Measurements from ENCODE around the gene ADGRL1. TPM values are rescaled to one million over a fixed set of nuclear protein-coding genes. Genes with fewer than 3 reads are reported as not detected.

Gene ADGRL1
- polyA plus RNA-seq, 1 of the 3 experiments (the other 2 are of a cell fraction) = 13.4 TPM

GRCh38 chr19:14113762-14114414 lies 92.1 kb downstream of the ADGRL1 start:
- Histone ChIP-seq H3K27ac (ENCODE audit: low read depth in 2 of 2, low read length in 1 of 2) (no peak overlapping the region), H3K4me3 (ENCODE audit: low read depth in 2 of 2, low read length in 1 of 2) (no peak overlapping the region), H3K9me2 (no peaks in the 10 kb centered on the region), H3K9me3 (no peaks in the 10 kb centered on the region), H3K27me3 (ENCODE audit: insufficient read depth) (no peaks in the 10 kb centered on the region), H3F3A (replicated peaks; ENCODE audit: insufficient read depth) (peaks cover 5% of the 10 kb centered on the region), H3K36me3 (replicated peaks in 1 of 2; ENCODE audit: control insufficient read depth in 1 of 2, insufficient read depth in 2 of 2, low read length in 1 of 2) (no peaks in the 10 kb centered on the region), H2AFZ (ENCODE audit: low read depth) (no peak overlapping the region), H4K20me1 (ENCODE audit: insufficient read depth) (no peaks in the 10 kb centered on the region), H3K9ac (no peak overlapping the region), H3K4me2 (no peak overlapping the region), H3K79me2 (ENCODE audit: insufficient read depth) (peaks cover 55% of the 10 kb centered on the region), H3K4me1 (ENCODE audit: control insufficient read depth in 1 of 2, insufficient read depth in 2 of 2, low read depth in 1 of 2, low read length in 1 of 2) (peaks cover 11 to 20% of the 10 kb centered on the region in 2 experiments)
- ChIA-PET POLR2A (no interaction called here), CTCF (interaction anchor here (0.7 to 4.7 kb wide), 7 partner anchors 8 to 235 kb away, joined by 3 to 28 read pairs (median 9); partner anchors contain the start of genes ASF1B, MISP3 and SAMD1)
- TF ChIP-seq SMC3 (IDR thresholded peaks at IDR 0.05; ENCODE audit: low read depth, low read length) = no peak
- peak; percentile 40 for TF ChIP-seq CTCF (IDR thresholded peaks at IDR 0.05)
- 91% methylated on average over 13 of the region's 18 CpGs for WGBS (ENCODE audit: low lambda C conversion rate)
- DNase-seq = no peak

- POLR2A ChIA-PET = no interaction called here
These were observed 93.1 kb downstream of the ADGRL1 start for GRCh38 chr19:14112809-14113385.

More at GRCh38 chr19:14112809-14113385, 93.1 kb downstream of the ADGRL1 start:
- WGBS (ENCODE audit: low lambda C conversion rate) = 79% methylated on average over 4 of the region's 12 CpGs
- no peak for TF ChIP-seq USF1 (IDR thresholded peaks at IDR 0.05; ENCODE audit: borderline replicate concordance, low read depth)
- TF ChIP-seq IRF3 (IDR thresholded peaks at IDR 0.05; ENCODE audit: low read depth, low read length) = no peak
- no peak for TF ChIP-seq CTCF (IDR thresholded peaks at IDR 0.05)
- no peak for TF ChIP-seq SIN3A (IDR thresholded peaks at IDR 0.05; ENCODE audit: borderline replicate concordance, low read depth, low read length)
- no peak for TF ChIP-seq FOXM1 (IDR thresholded peaks at IDR 0.05; ENCODE audit: low read depth)
- no peak for TF ChIP-seq TAF1 (IDR thresholded peaks at IDR 0.05; ENCODE audit: borderline replicate concordance, low read depth, low read length)
- TF ChIP-seq FOSL2 (IDR thresholded peaks at IDR 0.05; ENCODE audit: borderline replicate concordance, low read depth) = no peak
- no peak for TF ChIP-seq NRF1 (IDR thresholded peaks at IDR 0.05; ENCODE audit: low read depth, low read length)
- TF ChIP-seq EZH2phosphoT487 (IDR thresholded peaks at IDR 0.05; ENCODE audit: borderline replicate concordance, low read depth) = no peak
- TF ChIP-seq CHD2 (IDR thresholded peaks at IDR 0.05; ENCODE audit: low read length, partially characterized antibody) = no peak
- TF ChIP-seq NFIC (IDR thresholded peaks at IDR 0.05; ENCODE audit: borderline replicate concordance) = no peak
- TF ChIP-seq JUND (IDR thresholded peaks at IDR 0.05) = no peak
- TF ChIP-seq TEAD4 (IDR thresholded peaks at IDR 0.05; ENCODE audit: borderline replicate concordance, insufficient read depth) = no peak
- TF ChIP-seq MEF2A (IDR thresholded peaks at IDR 0.05; ENCODE audit: borderline replicate concordance, low read depth) = no peak
- no peak for TF ChIP-seq GABPA (IDR thresholded peaks at IDR 0.05; ENCODE audit: low read depth)
- no peak for TF ChIP-seq RFX5 (IDR thresholded peaks at IDR 0.05; ENCODE audit: low read length)
- Histone ChIP-seq H3K9me3 (no peaks in the 10 kb centered on the region), H3K9ac (no peak overlapping the region), H4K20me1 (ENCODE audit: insufficient read depth) (no peaks in the 10 kb centered on the region), H3K79me2 (ENCODE audit: insufficient read depth) (peaks cover 56% of the 10 kb centered on the region), H3K9me2 (no peaks in the 10 kb centered on the region), H3K4me3 (ENCODE audit: low read depth in 2 of 2, low read length in 1 of 2) (no peak overlapping the region), H3K36me3 (replicated peaks in 1 of 2; ENCODE audit: control insufficient read depth in 1 of 2, insufficient read depth in 2 of 2, low read length in 1 of 2) (no peaks in the 10 kb centered on the region), H3K27ac (ENCODE audit: low read depth in 2 of 2, low read length in 1 of 2) (no peak overlapping the region), H3F3A (replicated peaks; ENCODE audit: insufficient read depth) (no peaks in the 10 kb centered on the region), H3K4me2 (no peak overlapping the region), H3K27me3 (ENCODE audit: insufficient read depth) (no peaks in the 10 kb centered on the region), H3K4me1 (ENCODE audit: control insufficient read depth in 1 of 2, insufficient read depth in 2 of 2, low read depth in 1 of 2, low read length in 1 of 2) (peaks cover 5 to 14% of the 10 kb centered on the region in 2 experiments; a peak in 2 of 4 replicates), H2AFZ (ENCODE audit: low read depth) (no peak overlapping the region)
- DNase-seq = no peak
- CTCF ChIA-PET = interaction anchor here (0.8 to 4.7 kb wide), 3 partner anchors 19 to 236 kb away, joined by 3 to 28 read pairs (median 4); partner anchors contain the start of gene ASF1B
